ENCODE results near the gene SCFD2. TPM values are rescaled to one million over a fixed set of nuclear protein-coding genes. Genes with fewer than 3 reads are reported as not detected.

Gene SCFD2
- total and polyA plus RNA-seq, 2 experiments from 2014 or later: 30.7 to 33.2 TPM

- Histone ChIP-seq H3K36me3 (ENCODE audit: low read depth) (no peaks in the 10 kb centered on the region), H3K9ac (no peak overlapping the region), H2AFZ (no peak overlapping the region), H3K27ac (no peak overlapping the region), H3K79me2 (ENCODE audit: insufficient read depth) (peaks cover 10% of the 10 kb centered on the region; the same call in 1 of the 2 replicates), H3K9me3 (ENCODE audit: low read depth) (no peaks in the 10 kb centered on the region), H3K4me2 (ENCODE audit: unreplicated experiment) (no peak overlapping the region), H3K4me1 (ENCODE audit: insufficient read depth) (peaks cover 18% of the 10 kb centered on the region), H4K20me1 (ENCODE audit: insufficient read depth) (no peaks in the 10 kb centered on the region), H3F3A (ENCODE audit: insufficient read depth) (peaks cover 12% of the 10 kb centered on the region), H3K9me2 (ENCODE audit: insufficient read depth) (no peaks in the 10 kb centered on the region), H3K4me3 (no peak overlapping the region), H3K27me3 (replicated peaks; ENCODE audit: insufficient read depth) (no peaks in the 10 kb centered on the region)
- in situ Hi-C loops (cut with MboI): no loop called here
- no peak for TF ChIP-seq EZH2 (IDR thresholded peaks at IDR 0.05; ENCODE audit: insufficient read depth, poor library complexity, severe bottlenecking)
- no peak for TF ChIP-seq EZH2phosphoT487 (IDR thresholded peaks at IDR 0.05; ENCODE audit: insufficient read depth, low read depth)
- WGBS, 2 experiments (ENCODE audit: low coverage in 1 of 2, low lambda C conversion rate in 2 of 2, missing lambda C conversion rate in 2 of 2): 100% methylated on average over 1 of the region's 1 CpG
- DNase-seq: no peak
Observed at GRCh38 chr4:53123819-53124218, 242.0 kb downstream of the SCFD2 start.

GRCh38 chr4:53123171-53123570 is 242.7 kb downstream of the SCFD2 start:
- Histone ChIP-seq H3K9me3 (ENCODE audit: low read depth) (no peaks in the 10 kb centered on the region), H4K20me1 (ENCODE audit: insufficient read depth) (no peaks in the 10 kb centered on the region), H3K4me2 (ENCODE audit: unreplicated experiment) (no peak overlapping the region), H3K4me1 (ENCODE audit: insufficient read depth) (peaks cover 15% of the 10 kb centered on the region), H3K27me3 (replicated peaks; ENCODE audit: insufficient read depth) (no peaks in the 10 kb centered on the region), H2AFZ (no peak overlapping the region), H3F3A (ENCODE audit: insufficient read depth) (peaks cover 12% of the 10 kb centered on the region), H3K4me3 (no peak overlapping the region), H3K36me3 (ENCODE audit: low read depth) (no peaks in the 10 kb centered on the region), H3K79me2 (ENCODE audit: insufficient read depth) (peaks cover 17% of the 10 kb centered on the region; the same call in 1 of the 2 replicates), H3K9me2 (ENCODE audit: insufficient read depth) (no peaks in the 10 kb centered on the region), H3K27ac (no peak overlapping the region), H3K9ac (no peak overlapping the region)
- no peak for DNase-seq
- in situ Hi-C loops (cut with MboI): no loop called here
- 99 to 100% methylated on average over 2 of the region's 2 CpGs for WGBS, 2 experiments (ENCODE audit: low coverage in 1 of 2, low lambda C conversion rate in 2 of 2, missing lambda C conversion rate in 2 of 2)
- TF ChIP-seq EZH2phosphoT487 (IDR thresholded peaks at IDR 0.05; ENCODE audit: insufficient read depth, low read depth) (no peak), EZH2 (IDR thresholded peaks at IDR 0.05; ENCODE audit: insufficient read depth, poor library complexity, severe bottlenecking) (no peak)

GRCh38 chr4:53122280-53123116 is 243.4 kb downstream of the SCFD2 start:
- H3K27me3 ChIP-seq (replicated peaks; ENCODE audit: insufficient read depth): no peaks in the 10 kb centered on the region
- no peak for TF ChIP-seq EZH2 (IDR thresholded peaks at IDR 0.05; ENCODE audit: insufficient read depth, poor library complexity, severe bottlenecking)
- TF ChIP-seq EZH2phosphoT487 (IDR thresholded peaks at IDR 0.05; ENCODE audit: insufficient read depth, low read depth): no peak
- no peaks in the 10 kb centered on the region for H4K20me1 ChIP-seq (ENCODE audit: insufficient read depth)
- H3K36me3 ChIP-seq (ENCODE audit: low read depth): no peaks in the 10 kb centered on the region
- peaks cover 12% of the 10 kb centered on the region for H3F3A ChIP-seq (ENCODE audit: insufficient read depth)
- H3K79me2 ChIP-seq (ENCODE audit: insufficient read depth): peaks cover 23% of the 10 kb centered on the region; the same call in 1 of the 2 replicates
- peaks cover 16% of the 10 kb centered on the region for H3K4me1 ChIP-seq (ENCODE audit: insufficient read depth)
- H3K27ac ChIP-seq: no peak overlapping the region
- H3K9me3 ChIP-seq (ENCODE audit: low read depth): no peaks in the 10 kb centered on the region
- in situ Hi-C loops (cut with MboI): no loop called here
- 95 to 96% methylated on average over 10 of the region's 10 CpGs for WGBS, 2 experiments (ENCODE audit: low coverage in 1 of 2, low lambda C conversion rate in 2 of 2, missing lambda C conversion rate in 2 of 2)
- H3K4me3 ChIP-seq: no peak overlapping the region
- no peak overlapping the region for H2AFZ ChIP-seq
- no peak overlapping the region for H3K4me2 ChIP-seq (ENCODE audit: unreplicated experiment)
- H3K9me2 ChIP-seq (ENCODE audit: insufficient read depth): no peaks in the 10 kb centered on the region
- no peak overlapping the region for H3K9ac ChIP-seq
- DNase-seq: no peak

GRCh38 chr4:53121264-53121865 is 244.5 kb downstream of the SCFD2 start:
- H3K9ac ChIP-seq: no peak overlapping the region
- DNase-seq: no peak
- H3K79me2 ChIP-seq (ENCODE audit: insufficient read depth): peaks cover 31% of the 10 kb centered on the region
- H3K4me2 ChIP-seq (ENCODE audit: unreplicated experiment): no peak overlapping the region
- no peaks in the 10 kb centered on the region for H3K27me3 ChIP-seq (replicated peaks; ENCODE audit: insufficient read depth)
- no peaks in the 10 kb centered on the region for H3K36me3 ChIP-seq (ENCODE audit: low read depth)
- TF ChIP-seq EZH2phosphoT487 (IDR thresholded peaks at IDR 0.05; ENCODE audit: insufficient read depth, low read depth): no peak
- no peak for TF ChIP-seq EZH2 (IDR thresholded peaks at IDR 0.05; ENCODE audit: insufficient read depth, poor library complexity, severe bottlenecking)
- 92 to 94% methylated on average over 6 of the region's 6 CpGs for WGBS, 2 experiments (ENCODE audit: low coverage in 1 of 2, low lambda C conversion rate in 2 of 2, missing lambda C conversion rate in 2 of 2)
- in situ Hi-C loops (cut with MboI): no loop called here
- H4K20me1 ChIP-seq (ENCODE audit: insufficient read depth): no peaks in the 10 kb centered on the region
- H3K4me3 ChIP-seq: no peak overlapping the region
- peaks cover 27% of the 10 kb centered on the region for H3K4me1 ChIP-seq (ENCODE audit: insufficient read depth)
- H2AFZ ChIP-seq: no peak overlapping the region
- no peaks in the 10 kb centered on the region for H3K9me3 ChIP-seq (ENCODE audit: low read depth)
- H3K27ac ChIP-seq: no peak overlapping the region
- H3K9me2 ChIP-seq (ENCODE audit: insufficient read depth): no peaks in the 10 kb centered on the region
- peaks cover 12% of the 10 kb centered on the region for H3F3A ChIP-seq (ENCODE audit: insufficient read depth)
